Keratinocyte (primary cell): ENCODE results near the gene PDE8A. TPM values are rescaled to one million over a fixed set of nuclear protein-coding genes. Genes with fewer than 3 reads are reported as not detected.

Experiments used
- DNase-seq: peaks from one replicate; pipeline ENCODE4 v3.0.0-alpha.2; 2011; ENCODE audit warnings: low read depth, missing footprints, low spot score
- FAIRE-seq: peaks from 2 replicates; lab custom pipeline; 2011; peaks lifted over from hg19 to GRCh38; lab: Jason Lieb, UNC
- H2AFZ ChIP-seq: 2 replicates; pipeline ENCODE4 v1.6.0; 2012; ENCODE audit warnings: low read length, control low read depth, inconsistent platforms; ENCODE audit not compliant: control insufficient read depth
- H3K27ac ChIP-seq: 2 replicates; pipeline ENCODE4 v1.5.1; 2011; ENCODE audit warnings: low read length; ENCODE audit not compliant: control insufficient read depth, insufficient read depth
- H3K27me3 ChIP-seq: 3 replicates; pipeline ENCODE4 v1.6.0; 2011; ENCODE audit warnings: low read length; ENCODE audit not compliant: control insufficient read depth, insufficient read depth; ENCODE audit errors: extremely low read depth
- H3K36me3 ChIP-seq, 2 experiments: 2 replicates in 1 of 2; 3 replicates in 1 of 2; pipeline ENCODE4 v1.5.1; 2011; ENCODE audit warnings: low read length in 2 of 2, mild to moderate bottlenecking in 1 of 2; ENCODE audit not compliant: control insufficient read depth in 2 of 2, insufficient read depth in 2 of 2; ENCODE audit errors: extremely low read depth in 1 of 2
- H3K4me1 ChIP-seq: 3 replicates; pipeline ENCODE4 v1.5.1; 2011; ENCODE audit warnings: low read length; ENCODE audit not compliant: control insufficient read depth, insufficient read depth; ENCODE audit errors: extremely low read depth
- H3K4me2 ChIP-seq: 3 replicates; pipeline ENCODE4 v1.6.0; 2011; ENCODE audit warnings: low read depth, low read length; ENCODE audit not compliant: control insufficient read depth, insufficient read depth; ENCODE audit errors: extremely low read depth
- H3K4me3 ChIP-seq, 3 experiments: fragments of 200-600 bp in 1 of 3; sonication (generic) in 1 of 3; 2 replicates in 2 of 3; 3 replicates in 1 of 3; pipeline ENCODE4 v1.5.1; 2011 to 2016; ENCODE audit warnings: low read length in 3 of 3, mild to moderate bottlenecking in 3 of 3, control low read depth in 2 of 3, inconsistent platforms in 1 of 3, low read depth in 1 of 3, mixed read lengths in 1 of 3, mixed run types in 1 of 3, moderate library complexity in 1 of 3; ENCODE audit not compliant: control insufficient read depth in 2 of 3, insufficient read depth in 2 of 3; ENCODE audit errors: extremely low read depth in 1 of 3
- H3K79me2 ChIP-seq: 2 replicates; pipeline ENCODE4 v1.6.0; 2012; ENCODE audit warnings: low read length; ENCODE audit not compliant: control insufficient read depth, insufficient read depth
- H3K9ac ChIP-seq: 3 replicates; pipeline ENCODE4 v1.6.0; 2011; ENCODE audit warnings: low read length; ENCODE audit not compliant: control insufficient read depth, insufficient read depth; ENCODE audit errors: extremely low read depth
- H3K9me1 ChIP-seq: 3 replicates; pipeline ENCODE4 v1.6.0; 2011; ENCODE audit warnings: low read length; ENCODE audit not compliant: control insufficient read depth, insufficient read depth; ENCODE audit errors: extremely low read depth
- H3K9me3 ChIP-seq: 2 replicates; pipeline ENCODE4 v1.5.1; 2012; ENCODE audit warnings: low read depth, low read length; ENCODE audit not compliant: control insufficient read depth
- H4K20me1 ChIP-seq: 3 replicates; pipeline ENCODE4 v1.6.0; 2011; ENCODE audit warnings: low read length; ENCODE audit not compliant: control insufficient read depth, insufficient read depth; ENCODE audit errors: extremely low read depth
- EZH2 ChIP-seq: IDR thresholded peaks from one replicate; pipeline ENCODE4 v1.6.1; 2012; ENCODE audit warnings: inconsistent platforms, mild to moderate bottlenecking, low read length, moderate library complexity
- dilution Hi-C: fragments of 300-500 bp; cut with MboI; formaldehyde crosslinking; loops from one replicate; pipeline ENCODE4 v1.7.0; 2020; ENCODE audit warnings: low sequenced_read_pairs; ENCODE audit not compliant: extremely low pct_ligation_motif_present
- polyA plus RNA-seq, 5 experiments: library from polyadenylated mRNA; depleted of rRNA in 3 of 5; stranded (reverse) in 3 of 5; stranded (forward) in 1 of 5; unstranded in 1 of 5; fragments of >200 nt; gene quantifications; 1 replicate in 1 of 5; 2 replicates in 3 of 5; 3 replicates in 1 of 5; pipeline versions ENCODE4 v1.2.1 to v1.2.3, GENCODE V29; 2011 to 2012; ENCODE audit warnings: missing spikeins in 2 of 5, low read depth in 1 of 5, low replicate concordance in 1 of 5
- TF ChIP-seq, protein P1 (sequence below), 3 experiments: IDR thresholded peaks in 1 of 3; conservative IDR thresholded peaks in 1 of 3; optimal IDR thresholded peaks in 1 of 3; 2 replicates in 2 of 3; 3 replicates in 1 of 3; pipeline versions ENCODE3 to v1.5.1; 2011; ENCODE audit warnings: low read length in 3 of 3, mild to moderate bottlenecking in 3 of 3, moderate library complexity in 2 of 3, control low read depth in 1 of 3, inconsistent platforms in 1 of 3; ENCODE audit not compliant: insufficient read depth in 2 of 3; ENCODE audit errors: extremely low read depth in 1 of 3

The PDE8A gene
- polyA plus RNA-seq, 1 donor (not counting 4 experiments of a cell fraction or from before 2014, with no cell fraction given): 24.1 TPM

DNA sequence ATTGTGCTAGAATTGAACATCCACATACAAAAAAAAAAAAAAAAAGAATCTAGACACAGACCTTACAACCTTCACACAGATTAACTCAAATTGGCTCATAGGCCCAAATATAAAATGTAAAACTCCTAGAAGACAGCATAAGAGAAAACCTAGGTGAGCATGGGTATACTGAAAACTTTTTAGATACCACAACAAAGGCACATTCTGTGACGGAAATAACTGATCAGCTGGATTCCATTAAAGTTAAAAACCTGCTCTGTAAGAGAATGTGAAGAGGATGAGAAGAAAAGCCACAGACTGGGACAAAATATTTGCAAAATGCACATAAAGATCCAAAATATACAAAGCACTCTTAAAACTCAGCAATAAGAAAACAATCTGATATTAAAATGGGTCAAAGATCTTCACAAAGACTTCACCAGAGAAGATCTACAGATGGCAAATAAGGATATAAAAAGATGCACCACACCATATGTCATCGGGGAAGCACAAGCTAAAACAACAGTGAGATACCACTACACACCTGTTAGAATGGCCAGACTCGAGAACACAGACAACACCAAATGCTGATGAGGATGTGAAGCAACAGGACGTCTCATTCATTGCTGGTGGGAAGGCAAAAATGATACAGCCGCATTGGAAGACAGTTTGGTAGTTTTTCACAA, 167.9 kb downstream of the PDE8A start:
- FAIRE-seq (no peak), DNase-seq (no peak)
- H4K20me1 ChIP-seq: no peaks in the 10 kb centered on the region
- H3K4me1 ChIP-seq: no peaks in the 10 kb centered on the region
- dilution Hi-C loops: no loop called here
- TF ChIP-seq, protein P1, sequence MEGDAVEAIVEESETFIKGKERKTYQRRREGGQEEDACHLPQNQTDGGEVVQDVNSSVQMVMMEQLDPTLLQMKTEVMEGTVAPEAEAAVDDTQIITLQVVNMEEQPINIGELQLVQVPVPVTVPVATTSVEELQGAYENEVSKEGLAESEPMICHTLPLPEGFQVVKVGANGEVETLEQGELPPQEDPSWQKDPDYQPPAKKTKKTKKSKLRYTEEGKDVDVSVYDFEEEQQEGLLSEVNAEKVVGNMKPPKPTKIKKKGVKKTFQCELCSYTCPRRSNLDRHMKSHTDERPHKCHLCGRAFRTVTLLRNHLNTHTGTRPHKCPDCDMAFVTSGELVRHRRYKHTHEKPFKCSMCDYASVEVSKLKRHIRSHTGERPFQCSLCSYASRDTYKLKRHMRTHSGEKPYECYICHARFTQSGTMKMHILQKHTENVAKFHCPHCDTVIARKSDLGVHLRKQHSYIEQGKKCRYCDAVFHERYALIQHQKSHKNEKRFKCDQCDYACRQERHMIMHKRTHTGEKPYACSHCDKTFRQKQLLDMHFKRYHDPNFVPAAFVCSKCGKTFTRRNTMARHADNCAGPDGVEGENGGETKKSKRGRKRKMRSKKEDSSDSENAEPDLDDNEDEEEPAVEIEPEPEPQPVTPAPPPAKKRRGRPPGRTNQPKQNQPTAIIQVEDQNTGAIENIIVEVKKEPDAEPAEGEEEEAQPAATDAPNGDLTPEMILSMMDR (optimal IDR thresholded peaks at IDR 0.05 in 1 of 3, IDR thresholded peaks at IDR 0.05 in 1 of 3, conservative IDR thresholded peaks at IDR 0.05 in 1 of 3; ENCODE audit: extremely low read depth in 1 of 3, insufficient read depth in 2 of 3, low read length in 3 of 3): no peak
- TF ChIP-seq EZH2: no peak
- H2AFZ ChIP-seq: no peak overlapping the region
- no peak overlapping the region for H3K4me3 ChIP-seq
- no peaks in the 10 kb centered on the region for H3K79me2 ChIP-seq
- H3K27me3 ChIP-seq: no peaks in the 10 kb centered on the region
- no peaks in the 10 kb centered on the region for H3K9me1 ChIP-seq
- H3K36me3 ChIP-seq: no peaks in the 10 kb centered on the region
- no peak overlapping the region for H3K4me2 ChIP-seq
- no peak overlapping the region for H3K9ac ChIP-seq
- H3K27ac ChIP-seq: no peak overlapping the region
- no peaks in the 10 kb centered on the region for H3K9me3 ChIP-seq

- Histone ChIP-seq H3K27me3 (no peaks in the 10 kb centered on the region), H3K9me1 (no peaks in the 10 kb centered on the region), H3K4me3 (no peak overlapping the region), H4K20me1 (no peaks in the 10 kb centered on the region), H3K79me2 (no peaks in the 10 kb centered on the region), H3K9me3 (no peaks in the 10 kb centered on the region), H3K9ac (no peak overlapping the region), H3K27ac (no peak overlapping the region), H2AFZ (no peak overlapping the region), H3K4me1 (no peaks in the 10 kb centered on the region), H3K36me3 (no peaks in the 10 kb centered on the region), H3K4me2 (no peak overlapping the region)
- DNase-seq: no peak
- TF ChIP-seq, protein P1 (optimal IDR thresholded peaks at IDR 0.05 in 1 of 3, IDR thresholded peaks at IDR 0.05 in 1 of 3, conservative IDR thresholded peaks at IDR 0.05 in 1 of 3; ENCODE audit: extremely low read depth in 1 of 3, insufficient read depth in 2 of 3, low read length in 3 of 3): no peak
- no peak for TF ChIP-seq EZH2
- no peak for FAIRE-seq
- dilution Hi-C loops: no loop called here
Measured at GRCh38 chr15:85150130-85150480, 168.4 kb downstream of the PDE8A start.
